ENCODE data around the gene TENT4A.

The TENT4A gene

GRCh38 chr5:6733411-6734242, 20.4 kb downstream of the TENT4A start:
- no peak overlapping the region for H3K4me3 ChIP-seq (ENCODE audit: low read depth, low read length)
- DNase-seq (ENCODE audit: low read depth) = no peak
- TF ChIP-seq, protein P1, sequence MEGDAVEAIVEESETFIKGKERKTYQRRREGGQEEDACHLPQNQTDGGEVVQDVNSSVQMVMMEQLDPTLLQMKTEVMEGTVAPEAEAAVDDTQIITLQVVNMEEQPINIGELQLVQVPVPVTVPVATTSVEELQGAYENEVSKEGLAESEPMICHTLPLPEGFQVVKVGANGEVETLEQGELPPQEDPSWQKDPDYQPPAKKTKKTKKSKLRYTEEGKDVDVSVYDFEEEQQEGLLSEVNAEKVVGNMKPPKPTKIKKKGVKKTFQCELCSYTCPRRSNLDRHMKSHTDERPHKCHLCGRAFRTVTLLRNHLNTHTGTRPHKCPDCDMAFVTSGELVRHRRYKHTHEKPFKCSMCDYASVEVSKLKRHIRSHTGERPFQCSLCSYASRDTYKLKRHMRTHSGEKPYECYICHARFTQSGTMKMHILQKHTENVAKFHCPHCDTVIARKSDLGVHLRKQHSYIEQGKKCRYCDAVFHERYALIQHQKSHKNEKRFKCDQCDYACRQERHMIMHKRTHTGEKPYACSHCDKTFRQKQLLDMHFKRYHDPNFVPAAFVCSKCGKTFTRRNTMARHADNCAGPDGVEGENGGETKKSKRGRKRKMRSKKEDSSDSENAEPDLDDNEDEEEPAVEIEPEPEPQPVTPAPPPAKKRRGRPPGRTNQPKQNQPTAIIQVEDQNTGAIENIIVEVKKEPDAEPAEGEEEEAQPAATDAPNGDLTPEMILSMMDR (IDR thresholded peaks at IDR 0.05; ENCODE audit: insufficient read depth, low read depth, low read length, missing control alignments) = no peak

- H3K4me3 ChIP-seq (ENCODE audit: low read depth, low read length) = no peak overlapping the region
- DNase-seq (ENCODE audit: low read depth) = no peak
- TF ChIP-seq, protein P1 (IDR thresholded peaks at IDR 0.05; ENCODE audit: insufficient read depth, low read depth, low read length, missing control alignments) = no peak
Measured at GRCh38 chr5:6734243-6734700, 21.0 kb downstream of the TENT4A start.

DNA sequence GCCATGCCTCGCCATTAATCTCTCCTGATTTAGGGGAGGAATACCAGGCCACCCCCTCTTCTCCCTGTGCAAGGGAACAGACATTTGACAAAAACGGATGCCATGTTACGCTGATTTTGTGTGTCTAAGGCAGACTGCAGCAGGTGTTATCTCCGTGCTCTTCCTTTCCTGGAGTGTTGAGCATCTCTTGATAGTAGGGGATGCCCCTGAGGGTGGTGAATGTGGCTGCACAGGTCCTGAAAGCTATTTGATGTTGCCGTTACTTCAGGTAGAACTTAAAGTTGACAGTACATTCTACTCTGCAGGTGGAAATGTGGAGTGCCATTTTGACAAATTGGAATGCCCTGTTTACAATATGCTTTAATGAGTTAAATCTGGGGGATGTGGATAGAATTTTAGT, 21.5 kb downstream of the TENT4A start:
- TF ChIP-seq, protein P1 (IDR thresholded peaks at IDR 0.05; ENCODE audit: insufficient read depth, low read depth, low read length, missing control alignments) = no peak
- H3K4me3 ChIP-seq (ENCODE audit: low read depth, low read length) = no peak overlapping the region

GRCh38 chr5:6736106-6736505, 22.9 kb downstream of the TENT4A start:
- no peak for DNase-seq (ENCODE audit: low read depth)

More for the DNA sequence above, 21.5 kb downstream of the TENT4A start:
- DNase-seq (ENCODE audit: low read depth) = peak; percentile 66

DNA sequence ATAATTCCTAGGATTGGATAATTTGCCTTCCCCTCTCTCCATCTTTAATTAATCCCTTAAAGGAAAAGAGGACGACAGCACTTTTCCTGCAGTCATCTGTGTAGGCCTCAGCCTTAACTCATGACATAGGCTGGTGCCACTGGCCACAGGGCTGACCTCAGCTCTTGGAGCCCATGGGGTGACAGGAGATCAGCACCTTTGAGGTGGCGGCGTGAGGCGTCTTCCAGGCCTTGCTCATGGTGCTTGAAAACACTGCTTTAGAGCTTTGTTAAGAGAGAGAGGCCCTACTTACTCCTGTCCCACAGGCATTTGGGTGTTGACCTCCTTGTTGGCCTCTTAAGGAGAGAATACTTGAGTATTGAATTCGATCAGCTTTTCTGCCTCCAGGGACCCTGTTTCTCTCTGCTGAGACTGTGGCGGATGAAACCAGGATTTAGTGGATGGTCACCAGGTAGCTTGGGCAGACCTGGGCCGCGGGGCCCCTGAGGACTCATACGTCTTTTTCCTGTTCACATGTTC, 23.4 kb downstream of the TENT4A start:
- TF ChIP-seq, protein P1 (IDR thresholded peaks at IDR 0.05; ENCODE audit: insufficient read depth, low read depth, low read length, missing control alignments) = no peak
- peak overlapping the region; percentile 28 for H3K4me3 ChIP-seq (ENCODE audit: low read depth, low read length)
- DNase-seq (ENCODE audit: low read depth) = no peak

More at GRCh38 chr5:6736106-6736505, 22.9 kb downstream of the TENT4A start:
- H3K4me3 ChIP-seq (ENCODE audit: low read depth, low read length) = no peak overlapping the region
- TF ChIP-seq, protein P1 (IDR thresholded peaks at IDR 0.05; ENCODE audit: insufficient read depth, low read depth, low read length, missing control alignments) = no peak

DNA sequence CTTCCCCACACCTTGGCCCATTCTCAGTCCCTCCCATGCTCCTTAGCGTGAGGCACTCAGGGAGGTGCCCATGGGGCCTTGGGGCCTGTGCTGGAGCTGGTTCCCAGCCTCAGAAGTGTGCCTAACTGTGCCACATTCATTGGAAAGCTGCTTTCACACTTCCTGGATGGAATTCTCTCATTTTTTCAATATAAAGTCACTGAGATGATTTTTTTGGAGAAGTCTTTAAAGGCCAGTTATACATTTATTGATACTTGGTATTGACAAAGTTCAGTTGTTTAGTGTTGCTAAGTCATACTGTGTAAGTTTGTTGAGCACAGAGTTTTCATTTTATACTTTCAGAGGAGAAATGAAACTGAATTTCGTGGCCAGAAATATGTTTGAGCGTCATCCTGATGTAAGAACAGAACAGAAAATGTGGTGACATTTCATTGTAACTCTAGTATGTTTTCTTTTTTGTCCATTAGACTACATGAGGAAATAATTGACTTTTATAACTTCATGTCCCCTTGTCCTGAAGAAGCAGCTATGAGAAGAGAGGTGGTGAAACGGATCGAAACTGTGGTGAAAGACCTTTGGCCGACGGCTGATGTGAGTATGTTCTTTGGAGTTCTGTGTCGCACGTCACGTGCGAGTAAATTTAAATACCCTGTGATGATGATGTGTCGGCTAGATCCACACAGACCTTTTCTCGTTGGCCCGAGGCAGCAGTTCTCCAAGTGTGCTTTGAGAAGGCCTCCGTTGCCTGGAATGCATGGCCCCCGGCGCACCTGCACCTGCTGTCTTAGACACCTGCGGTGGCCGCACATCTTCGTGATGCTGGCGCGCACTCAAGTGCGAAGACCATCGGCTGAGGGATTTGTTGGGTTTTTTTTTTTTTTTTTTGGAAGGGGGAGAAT, 24.1 kb downstream of the TENT4A start:
- DNase-seq (ENCODE audit: low read depth) = peak; percentile 76

More for the DNA sequence above, 24.1 kb downstream of the TENT4A start:
- TF ChIP-seq, protein P1 (IDR thresholded peaks at IDR 0.05; ENCODE audit: insufficient read depth, low read depth, low read length, missing control alignments) = no peak
- peak overlapping the region; percentile 28 for H3K4me3 ChIP-seq (ENCODE audit: low read depth, low read length)

Data from GM12865 (cell line).